ENCODE results near the gene GPR149.

DNA sequence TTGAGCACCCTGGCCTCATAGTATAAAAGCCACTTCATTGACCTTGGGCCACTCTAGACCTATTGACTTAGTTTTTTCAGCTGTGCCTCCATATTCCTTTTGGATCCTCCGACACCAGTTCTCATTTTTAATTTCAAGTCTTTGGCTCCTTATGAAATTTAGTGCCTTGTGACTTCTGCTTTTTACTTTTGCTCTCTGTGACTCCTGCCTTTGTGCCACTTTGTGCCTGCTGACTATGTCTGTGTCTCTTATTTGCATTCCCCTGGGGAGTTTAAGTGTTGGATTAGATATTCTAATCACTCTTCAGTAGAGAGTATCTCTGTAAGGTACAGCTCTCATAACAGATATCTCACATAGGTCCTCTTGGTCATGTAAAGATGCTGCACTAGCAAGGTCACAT lies 39.6 kb upstream of the GPR149 start:
- TF ChIP-seq EZH2 (IDR thresholded peaks at IDR 0.05; ENCODE audit: insufficient read depth, low read length), result no peak
- TF ChIP-seq, protein P1, sequence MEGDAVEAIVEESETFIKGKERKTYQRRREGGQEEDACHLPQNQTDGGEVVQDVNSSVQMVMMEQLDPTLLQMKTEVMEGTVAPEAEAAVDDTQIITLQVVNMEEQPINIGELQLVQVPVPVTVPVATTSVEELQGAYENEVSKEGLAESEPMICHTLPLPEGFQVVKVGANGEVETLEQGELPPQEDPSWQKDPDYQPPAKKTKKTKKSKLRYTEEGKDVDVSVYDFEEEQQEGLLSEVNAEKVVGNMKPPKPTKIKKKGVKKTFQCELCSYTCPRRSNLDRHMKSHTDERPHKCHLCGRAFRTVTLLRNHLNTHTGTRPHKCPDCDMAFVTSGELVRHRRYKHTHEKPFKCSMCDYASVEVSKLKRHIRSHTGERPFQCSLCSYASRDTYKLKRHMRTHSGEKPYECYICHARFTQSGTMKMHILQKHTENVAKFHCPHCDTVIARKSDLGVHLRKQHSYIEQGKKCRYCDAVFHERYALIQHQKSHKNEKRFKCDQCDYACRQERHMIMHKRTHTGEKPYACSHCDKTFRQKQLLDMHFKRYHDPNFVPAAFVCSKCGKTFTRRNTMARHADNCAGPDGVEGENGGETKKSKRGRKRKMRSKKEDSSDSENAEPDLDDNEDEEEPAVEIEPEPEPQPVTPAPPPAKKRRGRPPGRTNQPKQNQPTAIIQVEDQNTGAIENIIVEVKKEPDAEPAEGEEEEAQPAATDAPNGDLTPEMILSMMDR (IDR thresholded peaks at IDR 0.05; ENCODE audit: insufficient read depth, low read depth, low read length), result no peak
